Spinal cord (tissue), 10 donors: Measurements from ENCODE around the gene SLC7A1. TPM values are rescaled to one million over a fixed set of nuclear protein-coding genes. Genes with fewer than 3 reads are reported as not detected.
A peak's percentile ranks its signal among the peaks of the same experiment; 100 is the strongest.

ENCODE experiments used
- DNase-seq, 6 donors: peaks; one replicate each; pipeline versions ENCODE4 v3.0.0 to v3.0.0-alpha.2; 2013 to 2015; ENCODE audit warnings: low spot score in 6 of 6, low read depth in 4 of 6
- H3K27ac ChIP-seq: one replicate; pipeline ENCODE4 v1.5.1; 2013; ENCODE audit warnings: low read depth, low read length, control low read depth
- H3K27me3 ChIP-seq: one replicate; pipeline ENCODE4 v1.6.1; 2013; ENCODE audit warnings: low read length; ENCODE audit not compliant: control insufficient read depth, insufficient read depth
- H3K36me3 ChIP-seq: one replicate; pipeline ENCODE4 v1.6.1; 2013; ENCODE audit warnings: low read length; ENCODE audit not compliant: control insufficient read depth, insufficient read depth
- H3K4me1 ChIP-seq: one replicate; pipeline ENCODE4 v1.6.1; 2013; ENCODE audit warnings: low read length; ENCODE audit not compliant: control insufficient read depth, insufficient read depth
- H3K4me3 ChIP-seq: one replicate; pipeline ENCODE4 v1.5.1; 2013; ENCODE audit warnings: low read depth, low read length, control low read depth
- H3K9me3 ChIP-seq: one replicate; pipeline ENCODE4 v1.6.1; 2013; ENCODE audit warnings: low read length; ENCODE audit not compliant: control insufficient read depth, insufficient read depth
- WGBS: methylation state at CpG from one replicate; pipeline ENCODE4 v1.1.5; 2013; ENCODE audit warnings: missing lambda C conversion rate; ENCODE audit not compliant: insufficient coverage; 5-methylcytosine and 5-hydroxymethylcytosine counted together
- polyA plus RNA-seq, 2 donors: library from polyadenylated mRNA; unstranded; fragments of 120-200 nt; gene quantifications; one replicate each; pipeline ENCODE4 v1.2.1, GENCODE V29; 2013; ENCODE audit not compliant: insufficient read length in 2 of 2
- total RNA-seq, 2 donors: library from RNA; depleted of rRNA in 1 of 2; stranded (reverse); fragments of 120-200 nt in 1 of 2; fragments of >200 nt in 1 of 2; gene quantifications; one replicate each; pipeline versions ENCODE4 v1.2.3 to v1.2.4, GENCODE V29; 2013 to 2014
- donor health status: healthy.

SLC7A1 gene
- total and polyA plus RNA-seq, 4 donors = 25.7 to 57.5 (median 42.5) TPM

GRCh38 chr13:29516880-29517279, 78.6 kb downstream of the SLC7A1 start:
- no peak for DNase-seq
- no peak overlapping the region for H3K27ac ChIP-seq
- peaks cover 4% of the 10 kb centered on the region for H3K4me1 ChIP-seq
- H3K36me3 ChIP-seq = peaks cover 77% of the 10 kb centered on the region
- 97% methylated on average over 11 of the region's 12 CpGs for WGBS
- H3K4me3 ChIP-seq = no peak overlapping the region
- H3K27me3 ChIP-seq = no peaks in the 10 kb centered on the region
- H3K9me3 ChIP-seq = no peaks in the 10 kb centered on the region

DNA sequence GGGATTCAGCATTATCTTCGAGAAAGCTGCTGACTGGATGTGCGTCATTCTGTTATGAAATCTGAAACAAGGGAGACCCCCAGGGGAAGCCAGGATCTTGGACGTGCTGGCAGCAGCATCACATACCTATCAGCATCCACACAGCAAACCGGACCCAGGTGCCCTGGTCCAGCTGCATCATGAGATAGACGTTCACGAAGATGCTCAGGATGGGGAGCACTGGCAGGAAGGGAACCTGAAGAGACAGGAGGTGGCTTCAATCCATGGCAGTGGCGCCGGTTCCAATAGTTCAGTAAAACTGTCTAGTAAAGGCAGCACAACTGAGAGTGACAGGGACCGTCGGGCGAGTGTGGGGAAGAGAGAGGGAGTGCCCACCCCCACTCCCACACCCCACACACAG, 79.5 kb downstream of the SLC7A1 start:
- H3K27me3 ChIP-seq = no peaks in the 10 kb centered on the region
- H3K4me1 ChIP-seq = peaks cover 13% of the 10 kb centered on the region
- DNase-seq = no peak
- 98% methylated on average over 5 of the region's 11 CpGs for WGBS
- H3K36me3 ChIP-seq = peaks cover 75% of the 10 kb centered on the region
- H3K27ac ChIP-seq = no peak overlapping the region
- H3K9me3 ChIP-seq = no peaks in the 10 kb centered on the region
- no peak overlapping the region for H3K4me3 ChIP-seq

DNA sequence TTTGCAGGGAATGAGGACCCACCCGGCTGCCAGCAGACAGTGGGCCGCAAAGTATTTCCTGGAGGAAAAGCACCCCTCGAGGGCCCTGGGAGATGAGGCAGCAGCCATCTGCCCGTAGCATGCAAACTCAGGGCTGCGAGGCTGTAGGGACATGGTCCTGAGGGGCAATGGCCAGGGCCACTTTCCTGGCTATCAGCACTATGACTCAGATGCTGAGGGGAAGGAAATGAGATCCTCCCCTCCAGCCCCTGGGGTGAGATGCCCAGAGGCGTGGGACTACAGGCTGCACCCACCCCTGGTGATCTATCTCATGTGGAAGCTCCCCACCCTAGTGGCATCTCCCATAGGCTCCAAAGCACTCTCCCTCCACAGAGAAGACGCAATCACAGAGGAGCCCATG, 80.1 kb downstream of the SLC7A1 start:
- Histone ChIP-seq H3K27ac (no peak overlapping the region), H3K36me3 (peaks cover 77% of the 10 kb centered on the region), H3K4me1 (peaks cover 19% of the 10 kb centered on the region), H3K4me3 (no peak overlapping the region), H3K27me3 (no peaks in the 10 kb centered on the region), H3K9me3 (no peaks in the 10 kb centered on the region)
- no peak for DNase-seq
- WGBS = 93% methylated on average over 6 of the region's 7 CpGs

- no peak for DNase-seq
- peaks cover 72% of the 10 kb centered on the region for H3K36me3 ChIP-seq
- H3K4me1 ChIP-seq = peaks cover 25% of the 10 kb centered on the region
- 85% methylated on average over 13 of the region's 13 CpGs for WGBS
- H3K27ac ChIP-seq = no peak overlapping the region
- no peaks in the 10 kb centered on the region for H3K27me3 ChIP-seq
- no peaks in the 10 kb centered on the region for H3K9me3 ChIP-seq
- H3K4me3 ChIP-seq = no peak overlapping the region
Observed at GRCh38 chr13:29514720-29515310, 80.7 kb downstream of the SLC7A1 start.

GRCh38 chr13:29513981-29514719, 81.3 kb downstream of the SLC7A1 start:
- Histone ChIP-seq H3K27me3 (no peaks in the 10 kb centered on the region), H3K36me3 (peaks cover 68% of the 10 kb centered on the region), H3K4me3 (no peak overlapping the region), H3K27ac (no peak overlapping the region), H3K4me1 (peaks cover 27% of the 10 kb centered on the region), H3K9me3 (no peaks in the 10 kb centered on the region)
- no peak for DNase-seq
- WGBS = 91% methylated on average over 32 of the region's 32 CpGs

DNA sequence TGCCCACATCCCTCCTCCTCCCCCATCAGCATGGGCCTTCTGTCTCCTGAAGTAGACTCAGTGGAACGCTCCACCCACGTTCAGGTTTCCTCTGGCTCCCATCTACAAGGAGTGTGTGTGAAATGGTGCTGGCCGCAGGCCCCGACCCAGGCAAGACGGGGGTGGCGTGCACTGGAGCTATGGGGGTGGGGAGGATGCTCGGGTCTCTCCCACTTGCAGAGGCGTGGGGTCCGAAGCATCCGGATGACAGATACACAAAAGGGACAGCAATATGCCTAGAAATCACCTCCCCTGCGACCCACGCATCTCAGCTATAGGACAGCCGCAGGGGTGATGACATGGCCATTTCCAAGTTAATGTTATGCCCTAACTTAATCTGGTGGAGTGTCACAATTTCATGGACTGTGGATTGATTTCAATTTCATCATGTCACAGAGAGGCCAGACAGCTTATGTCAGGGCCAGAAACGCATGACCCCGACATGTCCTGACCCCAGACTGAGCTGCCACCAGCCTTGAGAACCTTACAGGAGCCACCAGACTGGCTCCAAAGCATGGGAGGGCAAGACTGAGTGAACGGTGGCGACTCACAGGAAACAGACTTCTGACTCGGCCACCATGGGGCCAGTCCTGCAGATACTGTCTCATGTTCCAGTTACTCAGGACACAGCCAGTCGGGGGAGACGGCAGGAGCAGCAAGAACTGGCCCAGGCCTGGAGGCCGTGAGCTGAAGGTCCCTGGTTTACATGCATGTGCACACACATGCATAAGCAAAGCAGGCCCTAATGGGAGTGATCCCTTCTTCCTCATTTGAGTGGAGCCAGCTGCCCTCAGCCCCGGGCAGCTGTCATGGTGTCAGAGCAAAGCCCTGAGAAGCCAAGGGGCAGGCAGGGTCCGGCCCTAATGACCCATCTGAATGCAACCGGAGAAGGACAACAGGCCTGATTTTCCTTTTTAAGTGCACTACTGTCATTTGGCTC, 82.2 kb downstream of the SLC7A1 start:
- no peak overlapping the region for H3K27ac ChIP-seq
- H3K27me3 ChIP-seq = no peaks in the 10 kb centered on the region
- H3K9me3 ChIP-seq = no peaks in the 10 kb centered on the region
- H3K36me3 ChIP-seq = peaks cover 61% of the 10 kb centered on the region
- DNase-seq = no peak
- H3K4me1 ChIP-seq = peaks cover 35% of the 10 kb centered on the region
- 93% methylated on average over 21 of the region's 24 CpGs for WGBS
- no peak overlapping the region for H3K4me3 ChIP-seq

GRCh38 chr13:29511980-29512379, 83.5 kb downstream of the SLC7A1 start:
- DNase-seq = no peak
- peak overlapping the region; percentile 86 for H3K27ac ChIP-seq
- H3K4me3 ChIP-seq = no peak overlapping the region
- 71% methylated on average over 5 of the region's 8 CpGs for WGBS
- peaks cover 51% of the 10 kb centered on the region for H3K36me3 ChIP-seq
- H3K27me3 ChIP-seq = no peaks in the 10 kb centered on the region
- H3K9me3 ChIP-seq = no peaks in the 10 kb centered on the region
- peaks cover 48% of the 10 kb centered on the region for H3K4me1 ChIP-seq

DNA sequence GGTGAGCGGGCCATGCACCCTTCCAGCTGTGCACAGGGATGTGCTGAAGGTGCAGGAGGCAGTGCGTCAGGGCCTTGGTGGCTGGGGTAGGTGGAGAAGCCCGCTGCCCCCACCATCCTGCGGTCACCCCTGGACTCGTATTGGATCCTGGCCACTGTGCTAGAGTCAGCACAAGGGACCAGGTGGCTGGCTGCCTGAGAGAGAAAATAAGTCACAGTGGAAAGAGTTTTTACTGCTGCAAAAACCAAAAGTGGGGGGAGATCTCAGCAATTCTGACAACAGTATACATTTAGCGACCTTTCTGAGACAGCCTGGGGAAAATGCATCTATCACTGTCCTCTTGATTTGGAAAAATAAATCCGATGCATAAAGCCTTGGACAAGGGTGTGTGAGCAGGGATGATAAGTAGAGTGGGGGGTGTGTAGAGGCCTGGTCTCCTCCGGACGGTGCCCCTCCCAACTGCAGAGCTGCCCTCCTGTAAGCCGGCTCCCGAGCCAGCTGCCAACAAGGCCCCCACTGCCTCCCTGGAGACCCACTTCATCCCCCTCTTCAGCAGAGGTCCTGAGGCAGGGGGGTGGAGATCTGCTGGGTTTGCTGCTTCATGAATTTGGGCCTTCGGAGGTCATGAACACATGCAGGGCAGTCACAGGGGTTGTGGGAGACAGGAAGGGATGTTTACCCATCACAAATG, 84.2 kb downstream of the SLC7A1 start:
- Histone ChIP-seq H3K4me3 (no peak overlapping the region), H3K27ac (peak overlapping the region; percentile 86), H3K9me3 (no peaks in the 10 kb centered on the region), H3K36me3 (peaks cover 47% of the 10 kb centered on the region), H3K4me1 (peaks cover 53% of the 10 kb centered on the region), H3K27me3 (no peaks in the 10 kb centered on the region)
- DNase-seq = peak in 2 of 6 donors; percentile 53 to 60
- WGBS = 53% methylated on average over 8 of the region's 12 CpGs

DNA sequence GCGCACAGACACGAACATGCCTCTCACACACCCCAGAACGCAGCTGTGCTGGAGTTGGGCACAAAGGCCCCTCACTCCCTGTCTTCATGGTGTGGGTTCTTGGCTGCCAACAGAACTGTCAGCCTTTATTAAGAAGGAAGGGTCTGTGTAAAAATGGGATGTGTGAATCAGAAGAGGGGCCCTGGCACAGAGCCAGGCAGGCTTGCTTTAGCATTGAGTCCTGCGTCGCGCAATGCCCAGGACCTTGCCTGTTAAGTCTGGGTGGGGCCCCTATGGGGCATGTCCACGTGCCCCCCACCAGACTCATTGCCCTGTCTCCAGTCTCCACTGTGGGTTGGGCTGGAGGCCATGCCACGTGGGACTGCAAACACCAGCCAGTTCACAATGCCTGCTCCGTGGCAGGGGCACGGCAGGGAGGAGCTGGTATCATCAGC, 84.8 kb downstream of the SLC7A1 start:
- Histone ChIP-seq H3K36me3 (peaks cover 46% of the 10 kb centered on the region), H3K4me3 (no peak overlapping the region), H3K4me1 (peaks cover 59% of the 10 kb centered on the region), H3K27me3 (no peaks in the 10 kb centered on the region), H3K9me3 (no peaks in the 10 kb centered on the region), H3K27ac (peak overlapping the region; percentile 86)
- peak in 5 of 6 donors; percentile 43 to 90 (median 71) for DNase-seq
- WGBS = 25% methylated on average over 9 of the region's 10 CpGs
